ENCODE results near the gene SNAPC5. TPM values are rescaled to one million over a fixed set of nuclear protein-coding genes. Genes with fewer than 3 reads are reported as not detected.

The SNAPC5 gene
- total RNA-seq, 1 donor = 23.6 TPM

GRCh38 chr15:66452420-66452819 lies 45.1 kb downstream of the SNAPC5 start:
- Histone ChIP-seq H3K4me3 (ENCODE audit: low read length) (no peak overlapping the region), H3K9me3 (ENCODE audit: low read depth, low read length) (no peaks in the 10 kb centered on the region), H3K4me1 (ENCODE audit: insufficient read depth, low read length) (peaks cover 18% of the 10 kb centered on the region), H3K27me3 (ENCODE audit: insufficient read depth, low read length) (no peaks in the 10 kb centered on the region)

Other genes starting within 250 kb of the SNAPC5 start
- not detected for gene MEGF11, start 244.0 kb downstream of the SNAPC5 start, total RNA-seq
- gene DIS3L, start 204.2 kb downstream of the SNAPC5 start, total RNA-seq = 26.2 TPM
- 5.5 TPM for gene TIPIN, start 141.1 kb downstream of the SNAPC5 start, total RNA-seq
- gene MAP2K1, start 110.8 kb downstream of the SNAPC5 start, total RNA-seq = 25.8 TPM
- 4,966 TPM for gene RPL4, start 7.1 kb upstream of the SNAPC5 start, total RNA-seq
- 10.2 TPM for gene ZWILCH, start 7.6 kb upstream of the SNAPC5 start, total RNA-seq
- not detected for gene LCTL, start 68.2 kb upstream of the SNAPC5 start, total RNA-seq
- 1.9 TPM for gene SMAD6, start 204.5 kb upstream of the SNAPC5 start, total RNA-seq